ENCODE data around the gene KCNN3. TPM values are rescaled to one million over a fixed set of nuclear protein-coding genes. Genes with fewer than 3 reads are reported as not detected.

KCNN3 gene
- total and polyA plus RNA-seq, 2 donors (not counting 1 experiment from before 2014, with no cell fraction given), result 0.17 to 0.82 TPM

- Histone ChIP-seq H3K9ac (ENCODE audit: low read length) (no peak overlapping the region), H3K36me3 (replicated peaks in 1 of 2; ENCODE audit: control extremely low read depth in 1 of 2, control insufficient read depth in 1 of 2, extremely low read depth in 1 of 2, insufficient read depth in 2 of 2, low read length in 1 of 2) (no peaks in the 10 kb centered on the region), H4K20me1 (ENCODE audit: control insufficient read depth, insufficient read depth, low read length, poor library complexity, severe bottlenecking) (no peaks in the 10 kb centered on the region), H3K4me2 (replicated peaks; ENCODE audit: low read depth, low read length, poor library complexity, severe bottlenecking) (peak overlapping the region; percentile 57), H3K27me3 (replicated peaks in 1 of 4; ENCODE audit: control extremely low read depth in 1 of 4, control insufficient read depth in 3 of 4, insufficient read depth in 4 of 4, low read length in 3 of 4) (peaks cover 0 to 32% (median 6%) of the 10 kb centered on the region in 4 experiments), H3K4me1 (ENCODE audit: control insufficient read depth in 2 of 2, insufficient read depth in 2 of 2, low read length in 2 of 2) (peaks cover 14 to 18% of the 10 kb centered on the region in 2 donors), H3K9me3 (ENCODE audit: control extremely low read depth in 1 of 3, control insufficient read depth in 2 of 3, insufficient read depth in 1 of 3, low read length in 2 of 3) (no peaks in the 10 kb centered on the region), H2AFZ (ENCODE audit: insufficient read depth, low read depth, low read length, poor library complexity, severe bottlenecking) (peak overlapping the region; percentile 63), H3K27ac (ENCODE audit: low read length in 2 of 2) (no peak overlapping the region), H3K4me3 (ENCODE audit: control extremely low read depth in 1 of 5, extremely low read depth in 1 of 5, insufficient read depth in 1 of 5, low read depth in 2 of 5, low read length in 4 of 5) (no peak overlapping the region), H3K79me2 (ENCODE audit: control insufficient read depth, insufficient read depth, low read length) (no peaks in the 10 kb centered on the region)
- Mint-ChIP-seq H3K4me1 (peaks cover 13% of the 10 kb centered on the region), H3K9me3 (ENCODE audit: insufficient read depth) (no peaks in the 10 kb centered on the region), H3K27ac (no peak overlapping the region), H3K27me3 (peaks cover 65% of the 10 kb centered on the region), H3K4me3 (peak overlapping the region; percentile 32)
- ChIA-PET POLR2A (no interaction called here), CTCF (interaction anchor here (1.0 to 2.8 kb wide), 3 partner anchors 13 to 268 kb away, joined by 3 to 8 read pairs (median 3); no protein-coding TSS in a partner anchor)
- WGBS (ENCODE audit: insufficient coverage), result 14% methylated on average over 15 of the region's 20 CpGs
- ATAC-seq (ENCODE audit: low read depth), result peak; percentile 14
- no peak for TF ChIP-seq CTCF (IDR thresholded peaks at IDR 0.05)
- TF ChIP-seq EZH2 (IDR thresholded peaks at IDR 0.05; ENCODE audit: borderline replicate concordance, insufficient read depth, low read depth, low read length, poor library complexity, severe bottlenecking), result no peak
- intact Hi-C loops (cut with micrococcal nuclease), result no loop called here
- DNase-seq, result peak; percentile 35
Measured at GRCh38 chr1:154747740-154748404, 122.2 kb downstream of the KCNN3 start.

- H3K9ac ChIP-seq (ENCODE audit: low read length), result no peak overlapping the region
- no peaks in the 10 kb centered on the region for H3K36me3 ChIP-seq (replicated peaks in 1 of 2; ENCODE audit: control extremely low read depth in 1 of 2, control insufficient read depth in 1 of 2, extremely low read depth in 1 of 2, insufficient read depth in 2 of 2, low read length in 1 of 2)
- DNase-seq (no peak), ATAC-seq (ENCODE audit: low read depth) (no peak)
- Mint-ChIP-seq H3K27me3 (peaks cover 63% of the 10 kb centered on the region), H3K4me3 (no peak overlapping the region), H3K4me1 (peaks cover 13% of the 10 kb centered on the region), H3K9me3 (ENCODE audit: insufficient read depth) (no peaks in the 10 kb centered on the region), H3K27ac (no peak overlapping the region)
- WGBS (ENCODE audit: insufficient coverage), result 67% methylated on average over 5 of the region's 7 CpGs
- TF ChIP-seq EZH2 (IDR thresholded peaks at IDR 0.05; ENCODE audit: borderline replicate concordance, insufficient read depth, low read depth, low read length, poor library complexity, severe bottlenecking) (no peak), CTCF (IDR thresholded peaks at IDR 0.05) (no peak)
- H3K4me2 ChIP-seq (replicated peaks; ENCODE audit: low read depth, low read length, poor library complexity, severe bottlenecking), result peak overlapping the region; percentile 57
- no peaks in the 10 kb centered on the region for H4K20me1 ChIP-seq (ENCODE audit: control insufficient read depth, insufficient read depth, low read length, poor library complexity, severe bottlenecking)
- H3K27me3 ChIP-seq (replicated peaks in 1 of 4; ENCODE audit: control extremely low read depth in 1 of 4, control insufficient read depth in 3 of 4, insufficient read depth in 4 of 4, low read length in 3 of 4), result peaks cover 0 to 32% (median 6%) of the 10 kb centered on the region in 4 experiments
- H3K27ac ChIP-seq (ENCODE audit: low read length in 2 of 2), result no peak overlapping the region
- peaks cover 14 to 18% of the 10 kb centered on the region in 2 donors for H3K4me1 ChIP-seq (ENCODE audit: control insufficient read depth in 2 of 2, insufficient read depth in 2 of 2, low read length in 2 of 2)
- ChIA-PET POLR2A (interaction anchor here (0.6 kb wide), 1 partner anchor 757 kb away, joined by 4 read pairs; the partner anchor contains the start of gene RPS27), CTCF (interaction anchor here (1.0 to 2.8 kb wide), 3 partner anchors 13 to 268 kb away, joined by 3 to 8 read pairs (median 3); no protein-coding TSS in a partner anchor)
- H2AFZ ChIP-seq (ENCODE audit: insufficient read depth, low read depth, low read length, poor library complexity, severe bottlenecking), result no peak overlapping the region
- intact Hi-C loops (cut with micrococcal nuclease), result no loop called here
- no peak overlapping the region for H3K4me3 ChIP-seq (ENCODE audit: control extremely low read depth in 1 of 5, extremely low read depth in 1 of 5, insufficient read depth in 1 of 5, low read depth in 2 of 5, low read length in 4 of 5)
- H3K9me3 ChIP-seq (ENCODE audit: control extremely low read depth in 1 of 3, control insufficient read depth in 2 of 3, insufficient read depth in 1 of 3, low read length in 2 of 3), result no peaks in the 10 kb centered on the region
- H3K79me2 ChIP-seq (ENCODE audit: control insufficient read depth, insufficient read depth, low read length), result no peaks in the 10 kb centered on the region
Measured at GRCh38 chr1:154747380-154747739, 122.7 kb downstream of the KCNN3 start.

Measured in B cell (primary cell).